MM.1S (cell line): ENCODE results near the gene NAA80.

Experiments used
- DNase-seq: peaks from one replicate; pipeline ENCODE4 v3.0.0-alpha.2; 2015
- H2AFZ ChIP-seq: fragments of 300-600 bp; sonication (generic); 2 replicates; pipeline ENCODE4 v1.6.0; 2016; ENCODE audit warnings: antibody characterized with exemption, low read length
- H3F3A ChIP-seq: fragments of 300-600 bp; sonication (generic); 2 replicates; pipeline ENCODE4 v1.6.1; 2016; ENCODE audit warnings: mild to moderate bottlenecking, antibody characterized with exemption, low read length, moderate library complexity, mixed read lengths; ENCODE audit not compliant: insufficient read depth
- H3K27ac ChIP-seq: fragments of 300-600 bp; sonication (generic); 2 replicates; pipeline ENCODE4 v1.5.1; 2016; ENCODE audit warnings: mild to moderate bottlenecking, low read length
- H3K27me3 ChIP-seq: fragments of 300-600 bp; sonication (generic); replicated peaks from 2 replicates; pipeline ENCODE4 v1.6.0; 2016; ENCODE audit warnings: low read length; ENCODE audit not compliant: insufficient read depth
- H3K36me3 ChIP-seq: fragments of 300-600 bp; sonication (generic); replicated peaks from 2 replicates; pipeline ENCODE4 v1.6.1; 2016; ENCODE audit warnings: mild to moderate bottlenecking, low read length, mixed read lengths; ENCODE audit not compliant: insufficient read depth
- H3K4me1 ChIP-seq: fragments of 300-600 bp; sonication (generic); 2 replicates; pipeline ENCODE4 v1.6.1; 2016; ENCODE audit warnings: low read length, mixed read lengths
- H3K4me2 ChIP-seq: fragments of 300-600 bp; sonication (generic); 2 replicates; pipeline ENCODE4 v1.6.0; 2016; ENCODE audit warnings: low read depth, low read length
- H3K4me3 ChIP-seq: fragments of 300-600 bp; sonication (generic); 2 replicates; pipeline ENCODE4 v1.5.1; 2016; ENCODE audit warnings: low read length, mixed read lengths
- H3K79me2 ChIP-seq: fragments of 300-600 bp; sonication (generic); 2 replicates; pipeline ENCODE4 v1.6.1; 2016; ENCODE audit warnings: mixed run types, low read length, mixed read lengths
- H3K9ac ChIP-seq: fragments of 300-600 bp; sonication (generic); 2 replicates; pipeline ENCODE4 v1.6.1; 2016; ENCODE audit warnings: low read length, mixed read lengths
- H3K9me2 ChIP-seq: fragments of 300-600 bp; sonication (generic); replicated peaks from 2 replicates; pipeline ENCODE4 v1.6.1; 2016; ENCODE audit warnings: mild to moderate bottlenecking, low read length, mixed read lengths; ENCODE audit not compliant: insufficient read depth
- H3K9me3 ChIP-seq: fragments of 300-600 bp; sonication (generic); replicated peaks from 2 replicates; pipeline ENCODE4 v1.6.1; 2016; ENCODE audit warnings: mild to moderate bottlenecking, low read length, mixed read lengths; ENCODE audit not compliant: insufficient read depth
- H4K20me1 ChIP-seq: fragments of 300-600 bp; sonication (generic); 2 replicates; pipeline ENCODE4 v1.6.1; 2016; ENCODE audit warnings: mild to moderate bottlenecking, low read length, moderate library complexity, mixed read lengths; ENCODE audit not compliant: insufficient read depth
- CTCF ChIP-seq: fragments of 300-600 bp; sonication (generic); IDR thresholded peaks from 2 replicates; pipeline ENCODE4 v1.5.1; 2016; ENCODE audit warnings: antibody characterized with exemption, low read length, mixed read lengths
- EZH2 ChIP-seq: fragments of 300-600 bp; sonication (generic); optimal IDR thresholded peaks from 2 replicates; pipeline ENCODE3; 2017; ENCODE audit warnings: low read depth, mild to moderate bottlenecking, antibody characterized with exemption, low read length, mixed read lengths
- EZH2phosphoT487 ChIP-seq: fragments of 300-600 bp; sonication (generic); IDR thresholded peaks from 2 replicates; pipeline ENCODE4 v1.6.1; 2018; ENCODE audit warnings: antibody characterized with exemption, low read length

Gene NAA80

GRCh38 chr3:50302095-50303012 is 3.1 kb upstream of the NAA80 start:
- no peaks in the 10 kb centered on the region for H3K9me2 ChIP-seq
- H3K79me2 ChIP-seq, result peaks cover 11% of the 10 kb centered on the region; the same call in 1 of the 2 replicates
- no peak overlapping the region for H2AFZ ChIP-seq
- H3F3A ChIP-seq, result peaks cover 4% of the 10 kb centered on the region; the same call in 1 of the 2 replicates
- H4K20me1 ChIP-seq, result no peaks in the 10 kb centered on the region
- H3K9me3 ChIP-seq, result no peaks in the 10 kb centered on the region
- no peaks in the 10 kb centered on the region for H3K27me3 ChIP-seq
- no peak overlapping the region for H3K4me2 ChIP-seq
- TF ChIP-seq EZH2phosphoT487 (no peak), EZH2 (no peak), CTCF (no peak)
- no peak overlapping the region for H3K9ac ChIP-seq
- no peak overlapping the region for H3K4me3 ChIP-seq
- no peak for DNase-seq
- H3K36me3 ChIP-seq, result no peaks in the 10 kb centered on the region
- peaks cover 12% of the 10 kb centered on the region; the same call in 1 of the 2 replicates for H3K4me1 ChIP-seq
- no peak overlapping the region for H3K27ac ChIP-seq

DNA sequence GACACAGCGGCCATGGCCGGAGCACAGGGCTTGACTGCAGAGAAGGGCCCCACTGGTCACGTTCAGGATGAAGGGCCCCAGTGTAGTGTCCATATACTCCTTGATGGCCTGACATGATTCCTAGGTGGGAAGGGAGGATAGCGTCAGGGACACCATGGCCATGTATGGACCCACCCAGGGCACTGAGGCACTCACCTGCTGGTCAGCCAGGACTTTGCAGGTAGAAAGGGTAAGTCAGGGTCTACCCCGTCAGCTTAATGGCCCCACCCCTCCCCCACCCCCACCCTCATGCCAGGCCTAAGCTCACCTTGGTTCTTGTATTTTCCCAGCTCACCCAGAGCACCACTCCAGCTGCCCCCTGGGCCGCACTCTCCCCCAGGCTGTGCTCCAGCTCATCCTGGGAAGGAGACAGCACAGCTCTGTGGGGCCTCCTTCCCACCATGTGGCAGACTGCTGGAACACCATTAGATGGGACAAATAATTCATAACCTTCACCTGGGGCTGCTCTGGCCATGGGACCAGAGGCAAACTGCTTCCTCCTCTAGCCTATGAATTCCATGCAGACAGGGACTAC is 1.6 kb upstream of the NAA80 start:
- DNase-seq, result no peak
- Histone ChIP-seq H3K4me1 (peaks cover 12% of the 10 kb centered on the region; the same call in 1 of the 2 replicates), H3K9me2 (no peaks in the 10 kb centered on the region), H3K36me3 (no peaks in the 10 kb centered on the region), H3K4me3 (no peak overlapping the region), H3F3A (peaks cover 4% of the 10 kb centered on the region; the same call in 1 of the 2 replicates), H2AFZ (no peak overlapping the region), H3K79me2 (peaks cover 11% of the 10 kb centered on the region; the same call in 1 of the 2 replicates), H4K20me1 (no peaks in the 10 kb centered on the region), H3K9ac (no peak overlapping the region), H3K27ac (no peak overlapping the region), H3K27me3 (no peaks in the 10 kb centered on the region), H3K9me3 (no peaks in the 10 kb centered on the region), H3K4me2 (peak overlapping the region; percentile 94; the same call in 1 of the 2 replicates)
- TF ChIP-seq CTCF (no peak), EZH2 (no peak), EZH2phosphoT487 (no peak)

- no peaks in the 10 kb centered on the region for H3K27me3 ChIP-seq
- peak overlapping the region; percentile 80 for H3K9ac ChIP-seq
- H2AFZ ChIP-seq, result peak overlapping the region; percentile 87
- H3K4me2 ChIP-seq, result peak overlapping the region; percentile 94
- no peaks in the 10 kb centered on the region for H3K9me2 ChIP-seq
- H3K27ac ChIP-seq, result peak overlapping the region; percentile 55; the same call in 1 of the 2 replicates
- TF ChIP-seq EZH2 (no peak), CTCF (no peak), EZH2phosphoT487 (no peak)
- peaks cover 11% of the 10 kb centered on the region; the same call in 1 of the 2 replicates for H3K79me2 ChIP-seq
- no peaks in the 10 kb centered on the region for H3K36me3 ChIP-seq
- peaks cover 4% of the 10 kb centered on the region; the same call in 1 of the 2 replicates for H3F3A ChIP-seq
- no peaks in the 10 kb centered on the region for H4K20me1 ChIP-seq
- no peaks in the 10 kb centered on the region for H3K9me3 ChIP-seq
- H3K4me1 ChIP-seq, result peaks cover 12% of the 10 kb centered on the region; the same call in 1 of the 2 replicates
- DNase-seq, result no peak
- H3K4me3 ChIP-seq, result peak overlapping the region; percentile 72
Measured at GRCh38 chr3:50299929-50300680, 900 bp upstream of the NAA80 start.
